Muscle of arm (tissue), 14 donors: Measurements from ENCODE around the gene FAM186B. TPM values are rescaled to one million over a fixed set of nuclear protein-coding genes. Genes with fewer than 3 reads are reported as not detected.
"Not testable (repeated sequence)": the region's sequence is repeated elsewhere in the genome, so short reads cannot be mapped to it uniquely, and the experiment has no call there.

Experiments used
- DNase-seq: peaks from one replicate; pipeline ENCODE4 v3.0.0-alpha.2; 2013
- long read RNA-seq, 11 donors: transcript quantifications; one replicate each; lab custom pipeline, GENCODE V29; 2026
- polyA plus RNA-seq, 12 donors: library from polyadenylated mRNA; unstranded; fragments of 120-200 nt; gene quantifications; one replicate each; pipeline ENCODE4 v1.2.1, GENCODE V29; 2013; ENCODE audit not compliant: insufficient read length in 12 of 12

The FAM186B gene
- 1 to 10 TPM in 6 of 12 donors, under 1 TPM in 4, not detected in 2; 0.50 to 3.8 (median 1.4) TPM for polyA plus RNA-seq
- long read RNA-seq, donor 1 = 0 reads
- long read RNA-seq, donor 2 = 0 reads
- long read RNA-seq, donor 3 = 0 reads
- long read RNA-seq, donor 4 = 0 reads
- long read RNA-seq, donor 5 = 0 reads
- long read RNA-seq, donor 6 = 0 reads
- long read RNA-seq, donor 7 = 0 reads
- long read RNA-seq, donor 8 = 0 reads
- long read RNA-seq, donor 9 = 0 reads
- long read RNA-seq, donor 10 = 0 reads
- long read RNA-seq, donor 11 = 0 reads

GRCh38 chr12:49605539-49605938 lies at the start of gene FAM186B:
FAM186B (minus strand) TSS chr12:49605639; CDS start chr12:49605477, 162 bp downstream.
- DNase-seq = not testable (repeated sequence)

GRCh38 chr12:49654715-49655114 lies 49.3 kb upstream of the FAM186B start:
- no peak for DNase-seq

- DNase-seq = no peak
Observed at GRCh38 chr12:49652921-49653520, 47.6 kb upstream of the FAM186B start.

- DNase-seq = no peak
Observed at GRCh38 chr12:49651855-49652254, 46.4 kb upstream of the FAM186B start.

- no peak for DNase-seq
Observed at GRCh38 chr12:49649892-49650291, 44.5 kb upstream of the FAM186B start.

GRCh38 chr12:49649445-49649844 lies 44.0 kb upstream of the FAM186B start:
- no peak for DNase-seq

- no peak for DNase-seq
Observed at GRCh38 chr12:49648712-49649003, 43.2 kb upstream of the FAM186B start.

- no peak for DNase-seq
Observed at GRCh38 chr12:49647827-49648711, 42.6 kb upstream of the FAM186B start.

- DNase-seq = no peak
Observed at GRCh38 chr12:49646871-49647654, 41.6 kb upstream of the FAM186B start.

GRCh38 chr12:49646331-49646830 lies 40.9 kb upstream of the FAM186B start:
- no peak for DNase-seq

GRCh38 chr12:49645146-49646039 lies 40.0 kb upstream of the FAM186B start:
- no peak for DNase-seq

- peak; percentile 82 for DNase-seq
Observed at GRCh38 chr12:49644620-49644994, 39.2 kb upstream of the FAM186B start.

- no peak for DNase-seq
Observed at GRCh38 chr12:49643961-49644619, 38.7 kb upstream of the FAM186B start.

- DNase-seq = no peak
Observed at GRCh38 chr12:49643135-49643534, 37.7 kb upstream of the FAM186B start.

- no peak for DNase-seq
Observed at GRCh38 chr12:49642370-49642802, 36.9 kb upstream of the FAM186B start.

GRCh38 chr12:49641748-49642369 lies 36.4 kb upstream of the FAM186B start:
- DNase-seq = no peak

GRCh38 chr12:49636979-49637755 lies 31.7 kb upstream of the FAM186B start:
- DNase-seq = peak; percentile 51

- no peak for DNase-seq
Observed at GRCh38 chr12:49636574-49636973, 31.1 kb upstream of the FAM186B start.

GRCh38 chr12:49635656-49636055 lies 30.2 kb upstream of the FAM186B start:
- DNase-seq = no peak
